ENCODE results near the gene METTL27.

DNA sequence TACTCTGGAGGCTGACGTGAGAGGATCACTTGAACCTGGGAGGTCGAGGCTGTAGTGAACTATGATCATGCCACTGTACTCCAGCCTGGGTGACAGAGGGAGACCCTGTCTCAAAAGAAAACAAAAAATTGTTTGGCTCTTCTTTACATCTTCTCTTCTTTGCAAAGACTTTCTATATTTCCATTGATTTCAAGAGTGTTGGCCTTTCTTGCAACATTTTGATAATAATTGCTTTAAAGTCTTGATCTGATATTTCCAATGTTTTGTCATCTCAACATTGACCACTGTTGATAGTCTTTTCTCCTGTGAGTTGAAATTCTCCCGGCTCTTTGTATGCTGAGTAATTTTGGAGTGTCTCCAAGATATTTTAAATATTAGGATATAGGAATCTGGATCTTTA lies 29.3 kb downstream of the METTL27 start:
- TF ChIP-seq, protein P1, sequence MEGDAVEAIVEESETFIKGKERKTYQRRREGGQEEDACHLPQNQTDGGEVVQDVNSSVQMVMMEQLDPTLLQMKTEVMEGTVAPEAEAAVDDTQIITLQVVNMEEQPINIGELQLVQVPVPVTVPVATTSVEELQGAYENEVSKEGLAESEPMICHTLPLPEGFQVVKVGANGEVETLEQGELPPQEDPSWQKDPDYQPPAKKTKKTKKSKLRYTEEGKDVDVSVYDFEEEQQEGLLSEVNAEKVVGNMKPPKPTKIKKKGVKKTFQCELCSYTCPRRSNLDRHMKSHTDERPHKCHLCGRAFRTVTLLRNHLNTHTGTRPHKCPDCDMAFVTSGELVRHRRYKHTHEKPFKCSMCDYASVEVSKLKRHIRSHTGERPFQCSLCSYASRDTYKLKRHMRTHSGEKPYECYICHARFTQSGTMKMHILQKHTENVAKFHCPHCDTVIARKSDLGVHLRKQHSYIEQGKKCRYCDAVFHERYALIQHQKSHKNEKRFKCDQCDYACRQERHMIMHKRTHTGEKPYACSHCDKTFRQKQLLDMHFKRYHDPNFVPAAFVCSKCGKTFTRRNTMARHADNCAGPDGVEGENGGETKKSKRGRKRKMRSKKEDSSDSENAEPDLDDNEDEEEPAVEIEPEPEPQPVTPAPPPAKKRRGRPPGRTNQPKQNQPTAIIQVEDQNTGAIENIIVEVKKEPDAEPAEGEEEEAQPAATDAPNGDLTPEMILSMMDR (conservative IDR thresholded peaks at IDR 0.05 in 1 of 2, IDR thresholded peaks at IDR 0.05 in 1 of 2; ENCODE audit: low read depth in 1 of 2, low read length in 2 of 2), result no peak
- no peak for TF ChIP-seq EZH2 (IDR thresholded peaks at IDR 0.05; ENCODE audit: low read length, missing control alignments)
